ENCODE data around the gene CCDC106.

- no peak for TF ChIP-seq CTCF (conservative IDR thresholded peaks at IDR 0.05; ENCODE audit: low read length)
- TF ChIP-seq EZH2phosphoT487 (IDR thresholded peaks at IDR 0.05; ENCODE audit: borderline replicate concordance, low read depth, low read length): no peak
Measured at GRCh38 chr19:55677572-55678028, 29.6 kb downstream of the CCDC106 start.

Measured in OCI-LY7 (cell line).